Endothelial cell of umbilical vein (primary cell): ENCODE results near the gene PPP1R7. TPM values are rescaled to one million over a fixed set of nuclear protein-coding genes. Genes with fewer than 3 reads are reported as not detected.

ENCODE experiments used
- BruUV-seq: library from RNA; stranded (reverse); fragments of 400-500 nt; replicated peaks from 2 replicates; lab custom pipeline; 2021; lab: Mats Ljungman, UMichigan
- CTCF ChIA-PET: fragments of 300-600, 350-600 bp; sonication (Branson Sonifier 250); formaldehyde crosslinking; loops from one replicate; lab custom pipeline; 2021; ENCODE audit warnings: antibody characterized with exemption, inconsistent platforms; lab: Charles Lee
- POLR2A ChIA-PET: fragments of 300-600, 350-600 bp; sonication (Branson Sonifier 250); formaldehyde crosslinking; loops from one replicate; lab custom pipeline; 2021; ENCODE audit warnings: antibody characterized with exemption, inconsistent platforms; lab: Charles Lee
- DNase-seq: peaks from one replicate; pipeline ENCODE4 v3.0.0-alpha.2; 2011; ENCODE audit warnings: low read depth, low spot score
- FAIRE-seq: peaks from 2 replicates; lab custom pipeline; 2011; peaks lifted over from hg19 to GRCh38; lab: Jason Lieb, UNC
- H2AFZ ChIP-seq: 2 replicates; pipeline ENCODE4 v1.6.0; 2012; ENCODE audit warnings: low read depth, low read length, control low read depth, inconsistent platforms
- H3K27ac ChIP-seq: 2 replicates; pipeline ENCODE4 v1.5.1; 2011; ENCODE audit warnings: low read depth, mild to moderate bottlenecking, control low read depth, low read length, moderate library complexity; ENCODE audit not compliant: insufficient read depth
- H3K27me3 ChIP-seq, 2 experiments: 2 replicates each; pipeline versions ENCODE4 v1.6.0 to v1.6.1; 2011; ENCODE audit warnings: low read length in 2 of 2, mixed read lengths in 1 of 2; ENCODE audit not compliant: control insufficient read depth in 2 of 2, insufficient read depth in 2 of 2
- H3K36me3 ChIP-seq, 2 experiments: 2 replicates in 1 of 2; 3 replicates in 1 of 2; pipeline ENCODE4 v1.5.1; 2011; ENCODE audit warnings: low read length in 2 of 2, mild to moderate bottlenecking in 1 of 2, moderate library complexity in 1 of 2; ENCODE audit not compliant: control insufficient read depth in 2 of 2, insufficient read depth in 2 of 2; ENCODE audit errors: extremely low read depth in 1 of 2
- H3K4me1 ChIP-seq: 3 replicates; pipeline ENCODE4 v1.5.1; 2011; ENCODE audit warnings: mild to moderate bottlenecking, low read length; ENCODE audit not compliant: control insufficient read depth, insufficient read depth; ENCODE audit errors: extremely low read depth
- H3K4me2 ChIP-seq: 2 replicates; pipeline ENCODE4 v1.6.1; 2011; ENCODE audit warnings: low read length, control low read depth, mixed read lengths; ENCODE audit not compliant: insufficient read depth
- H3K4me3 ChIP-seq, 3 experiments: fragments of 200-600 bp in 1 of 3; sonication (generic), shearing (Covaris generic) in 1 of 3; replicated peaks in 1 of 3; 2 replicates each; pipeline ENCODE4 v1.5.1; 2011 to 2016; ENCODE audit warnings: control low read depth in 3 of 3, low read length in 3 of 3, mild to moderate bottlenecking in 2 of 3, inconsistent platforms in 1 of 3, low read depth in 1 of 3, moderate library complexity in 1 of 3; ENCODE audit not compliant: insufficient read depth in 1 of 3
- H3K79me2 ChIP-seq: 2 replicates; pipeline ENCODE4 v1.6.0; 2012; ENCODE audit warnings: low read length, inconsistent platforms; ENCODE audit not compliant: control insufficient read depth, insufficient read depth
- H3K9ac ChIP-seq: replicated peaks from 2 replicates; pipeline ENCODE3; 2011; ENCODE audit warnings: low read length, control low read depth; ENCODE audit not compliant: insufficient read depth; ENCODE audit errors: extremely low read depth
- H3K9me1 ChIP-seq: replicated peaks from 3 replicates; pipeline ENCODE4 v1.6.0; 2011; ENCODE audit warnings: mild to moderate bottlenecking, low read length; ENCODE audit not compliant: control insufficient read depth, insufficient read depth; ENCODE audit errors: extremely low read depth
- H3K9me3 ChIP-seq: replicated peaks from 2 replicates; pipeline ENCODE4 v1.5.1; 2012; ENCODE audit warnings: low read length, inconsistent platforms; ENCODE audit not compliant: control insufficient read depth, insufficient read depth
- H4K20me1 ChIP-seq: replicated peaks from 2 replicates; pipeline ENCODE3; 2011; ENCODE audit warnings: mild to moderate bottlenecking, low read length; ENCODE audit not compliant: control insufficient read depth, insufficient read depth; ENCODE audit errors: extremely low read depth
- CTCF ChIP-seq, 2 donors: IDR thresholded peaks; 1 replicate in 1 of 2; 2 replicates in 1 of 2; pipeline ENCODE4 v1.5.1; 2011; ENCODE audit warnings: low read length in 2 of 2, mild to moderate bottlenecking in 2 of 2, moderate library complexity in 2 of 2, control low read depth in 1 of 2, inconsistent platforms in 1 of 2, low read depth in 1 of 2; ENCODE audit not compliant: insufficient read depth in 1 of 2; ENCODE audit errors: extremely low read depth in 1 of 2
- EZH2 ChIP-seq: IDR thresholded peaks from 2 replicates; pipeline ENCODE4 v1.6.1; 2012; ENCODE audit warnings: borderline replicate concordance, low read depth, mild to moderate bottlenecking, moderate library complexity, low read length, inconsistent platforms; ENCODE audit not compliant: severe bottlenecking
- FOS ChIP-seq: IDR thresholded peaks from 2 replicates; pipeline ENCODE4 v1.6.1; 2011; ENCODE audit warnings: mild to moderate bottlenecking, low read length, moderate library complexity, borderline replicate concordance; ENCODE audit not compliant: insufficient read depth
- GATA2 ChIP-seq: IDR thresholded peaks from 2 replicates; pipeline ENCODE4 v1.7.0; 2011; ENCODE audit warnings: low read depth, mild to moderate bottlenecking, moderate library complexity, mixed read lengths, low read length; ENCODE audit not compliant: insufficient read length, insufficient read depth
- JUN ChIP-seq: IDR thresholded peaks from 2 replicates; pipeline ENCODE4 v1.6.1; 2011; ENCODE audit warnings: borderline replicate concordance, low read depth; ENCODE audit not compliant: insufficient read length, insufficient read depth
- MAX ChIP-seq: IDR thresholded peaks from 2 replicates; pipeline ENCODE4 v1.6.1; 2011; ENCODE audit not compliant: insufficient read depth, insufficient read length
- MYC ChIP-seq: IDR thresholded peaks from one replicate; pipeline ENCODE4 v1.6.1; 2011; ENCODE audit warnings: mild to moderate bottlenecking, low read depth, low read length
- POLR2A ChIP-seq: IDR thresholded peaks from 2 replicates; pipeline ENCODE4 v1.6.1; 2012; ENCODE audit warnings: low read depth, mild to moderate bottlenecking, control low read depth, low read length
- POLR2AphosphoS5 ChIP-seq: IDR thresholded peaks from 2 replicates; pipeline ENCODE4 v1.6.1; 2012; ENCODE audit warnings: low read depth, mild to moderate bottlenecking, control low read depth, low read length, moderate library complexity; ENCODE audit not compliant: insufficient read depth
- dilution Hi-C: fragments of 300-500 bp; cut with MboI; formaldehyde crosslinking; loops from one replicate; pipeline ENCODE4 v1.15.0; 2019; ENCODE audit warnings: low sequenced_read_pairs; ENCODE audit not compliant: extremely low pct_ligation_motif_present
- intact Hi-C: fragments of 100-400 bp; cut with micrococcal nuclease; formaldehyde crosslinking; loops from one replicate; pipeline ENCODE4 v1.10.0; 2022
- polyA plus RNA-seq, 4 experiments: library from polyadenylated mRNA; depleted of rRNA in 3 of 4; stranded (reverse) in 3 of 4; unstranded in 1 of 4; fragments of >200 nt; gene quantifications; 2 replicates each; pipeline versions ENCODE4 v1.2.1 to v1.2.3, GENCODE V29; 2011 to 2012; ENCODE audit warnings: missing spikeins in 1 of 4
- total RNA-seq: library from RNA; stranded (reverse); gene quantifications from 2 replicates; pipeline ENCODE4 v1.2.3, GENCODE V29; 2021

The PPP1R7 gene
- total and polyA plus RNA-seq, 2 donors (not counting 3 experiments of a cell fraction or from before 2014, with no cell fraction given) = 30.3 to 60.8 TPM

GRCh38 chr2:241188361-241189092, 38.3 kb downstream of the PPP1R7 start, which contains the start of gene ANO7:
Gene ANO7, plus strand, starts transcription at chr2:241188677. Its CDS starts 1,387 bp downstream, at chr2:241190064.
- CTCF ChIA-PET = no interaction called here

More at GRCh38 chr2:241188361-241189092, 38.3 kb downstream of the PPP1R7 start, which contains the start of gene ANO7:
- Histone ChIP-seq H3K9me1 (no peaks in the 10 kb centered on the region), H3K4me2 (no peak within 1 kb of the TSS), H3K4me3 (no peak within 1 kb of the TSS), H3K27me3 (no peaks in the 10 kb centered on the region), H2AFZ (no peak within 1 kb of the TSS), H3K9me3 (no peaks in the 10 kb centered on the region), H3K27ac (no peak within 1 kb of the TSS), H3K79me2 (no peaks in the 10 kb centered on the region), H4K20me1 (no peaks in the 10 kb centered on the region), H3K9ac (no peak within 1 kb of the TSS), H3K4me1 (no peaks in the 10 kb centered on the region), H3K36me3 (no peaks in the 10 kb centered on the region)
- dilution Hi-C loops (no loop called here), intact Hi-C loops (no loop called here)
- DNase-seq (no peak), FAIRE-seq (no peak)
- no peak for TF ChIP-seq MYC
- no peak for TF ChIP-seq POLR2A
- TF ChIP-seq CTCF (IDR thresholded peaks at IDR 0.05; ENCODE audit: extremely low read depth in 1 of 2, insufficient read depth in 1 of 2, low read depth in 1 of 2, low read length in 2 of 2) = no peak
- TF ChIP-seq FOS = no peak
- no peak for TF ChIP-seq MAX
- no peak for TF ChIP-seq EZH2
- TF ChIP-seq POLR2AphosphoS5 = no peak
- no peak for TF ChIP-seq JUN
- TF ChIP-seq GATA2 = no peak
- POLR2A ChIA-PET = no interaction called here
- BruUV-seq = no TSS peak
